Cardiac muscle cell (in vitro differentiated cells and primary cell): ENCODE results near the gene RIMBP2. TPM values are rescaled to one million over a fixed set of nuclear protein-coding genes. Genes with fewer than 3 reads are reported as not detected.

Source experiments
- DNase-seq, 2 donors: peaks; one replicate each; pipeline versions ENCODE4 v3.0.0 to v3.0.0-alpha.2; 2010 to 2017; ENCODE audit warnings: low read depth in 1 of 2, low spot score in 1 of 2
- H3K27ac ChIP-seq: fragments of 200-600 bp; sonication (generic); 2 replicates; pipeline ENCODE4 v1.5.1; 2016
- H3K27me3 ChIP-seq: fragments of 200-600 bp; sonication (generic); 2 replicates; pipeline ENCODE4 v1.6.0; 2016; ENCODE audit warnings: control low read depth
- H3K36me3 ChIP-seq: fragments of 200-600 bp; sonication (generic); 2 replicates; pipeline ENCODE4 v1.5.1; 2016; ENCODE audit warnings: control low read depth
- H3K4me1 ChIP-seq: fragments of 200-600 bp; sonication (generic); 2 replicates; pipeline ENCODE4 v1.8.1; 2017; ENCODE audit warnings: low read depth, mild to moderate bottlenecking, mixed run types
- H3K4me3 ChIP-seq: fragments of 200-600 bp; sonication (generic); 2 replicates; pipeline ENCODE4 v1.5.1; 2016; ENCODE audit warnings: mild to moderate bottlenecking
- H3K9me3 ChIP-seq: fragments of 200-600 bp; sonication (generic); 2 replicates; pipeline ENCODE4 v1.5.1; 2017; ENCODE audit warnings: low read depth, mild to moderate bottlenecking, control low read depth
- CTCF ChIP-seq: IDR thresholded peaks from 2 replicates; pipeline ENCODE4 v1.5.1; 2012; ENCODE audit warnings: low read depth, mild to moderate bottlenecking, low read length
- polyA plus RNA-seq: library from polyadenylated mRNA; unstranded; fragments of >200 nt; fragmentation: Nextera tagmentation; extraction: Ambion mirVana; gene quantifications from 2 replicates; pipeline ENCODE4 v1.2.1, GENCODE V29; 2016
- total RNA-seq: library from RNA; depleted of rRNA; stranded (reverse); fragments of >200 nt; gene quantifications from 2 replicates; pipeline ENCODE4 v1.2.3, GENCODE V29; 2016

Gene RIMBP2
- total and polyA plus RNA-seq, 2 experiments from 2014 or later = 2.6 to 10.5 TPM

- Histone ChIP-seq H3K4me3 (no peak overlapping the region), H3K36me3 (no peaks in the 10 kb centered on the region), H3K9me3 (no peaks in the 10 kb centered on the region), H3K27me3 (no peaks in the 10 kb centered on the region), H3K4me1 (no peaks in the 10 kb centered on the region), H3K27ac (no peak overlapping the region)
- no peak for DNase-seq
- TF ChIP-seq CTCF = no peak
Measured at GRCh38 chr12:130674676-130675075, 41.4 kb downstream of the RIMBP2 start.

GRCh38 chr12:130673036-130673705, 42.9 kb downstream of the RIMBP2 start:
- Histone ChIP-seq H3K4me1 (no peaks in the 10 kb centered on the region), H3K36me3 (no peaks in the 10 kb centered on the region), H3K27ac (no peak overlapping the region), H3K27me3 (no peaks in the 10 kb centered on the region), H3K9me3 (no peaks in the 10 kb centered on the region), H3K4me3 (no peak overlapping the region)
- no peak for TF ChIP-seq CTCF
- DNase-seq = no peak

- Histone ChIP-seq H3K36me3 (no peaks in the 10 kb centered on the region), H3K9me3 (no peaks in the 10 kb centered on the region), H3K27me3 (no peaks in the 10 kb centered on the region), H3K27ac (no peak overlapping the region), H3K4me3 (no peak overlapping the region), H3K4me1 (no peaks in the 10 kb centered on the region)
- TF ChIP-seq CTCF = no peak
- DNase-seq = no peak
Measured at GRCh38 chr12:130672089-130672820, 43.8 kb downstream of the RIMBP2 start.

GRCh38 chr12:130671556-130671955, 44.5 kb downstream of the RIMBP2 start:
- no peak for DNase-seq
- no peaks in the 10 kb centered on the region for H3K27me3 ChIP-seq
- no peaks in the 10 kb centered on the region for H3K9me3 ChIP-seq
- H3K4me3 ChIP-seq = no peak overlapping the region
- TF ChIP-seq CTCF = no peak
- no peak overlapping the region for H3K27ac ChIP-seq
- no peaks in the 10 kb centered on the region for H3K36me3 ChIP-seq
- no peaks in the 10 kb centered on the region for H3K4me1 ChIP-seq

GRCh38 chr12:130669797-130670196, 46.3 kb downstream of the RIMBP2 start:
- no peaks in the 10 kb centered on the region for H3K36me3 ChIP-seq
- H3K4me1 ChIP-seq = no peaks in the 10 kb centered on the region
- no peaks in the 10 kb centered on the region for H3K27me3 ChIP-seq
- no peak for TF ChIP-seq CTCF
- no peak for DNase-seq
- H3K9me3 ChIP-seq = no peaks in the 10 kb centered on the region
- no peak overlapping the region for H3K27ac ChIP-seq
- no peak overlapping the region for H3K4me3 ChIP-seq
